Mucosa of rectum (tissue), 2 donors: ENCODE results near the gene DCLK1.

Source experiments
- H3K27ac ChIP-seq, 2 donors: one replicate each; pipeline ENCODE4 v1.7.0; 2013; ENCODE audit warnings: inconsistent platforms in 2 of 2, low read depth in 2 of 2, low read length in 2 of 2
- H3K27me3 ChIP-seq, 2 donors: one replicate each; pipeline ENCODE4 v1.7.0; 2013; ENCODE audit warnings: low read length in 2 of 2; ENCODE audit not compliant: control insufficient read depth in 2 of 2, insufficient read depth in 2 of 2
- H3K36me3 ChIP-seq, 2 donors: one replicate each; pipeline ENCODE4 v1.7.0; 2013; ENCODE audit warnings: low read length in 2 of 2; ENCODE audit not compliant: control insufficient read depth in 2 of 2, insufficient read depth in 2 of 2
- H3K4me1 ChIP-seq, 2 donors: one replicate each; pipeline ENCODE4 v1.7.0; 2013; ENCODE audit warnings: low read length in 2 of 2, mild to moderate bottlenecking in 1 of 2; ENCODE audit not compliant: control insufficient read depth in 2 of 2, insufficient read depth in 2 of 2
- H3K4me3 ChIP-seq, 2 donors: one replicate each; pipeline ENCODE4 v1.7.0; 2013; ENCODE audit warnings: low read length in 2 of 2
- H3K9ac ChIP-seq, 2 donors: one replicate each; pipeline ENCODE4 v1.7.0; 2013; ENCODE audit warnings: low read length in 2 of 2, low read depth in 1 of 2, mild to moderate bottlenecking in 1 of 2
- H3K9me3 ChIP-seq, 2 donors: one replicate each; pipeline ENCODE4 v1.7.0; 2013; ENCODE audit warnings: low read length in 2 of 2; ENCODE audit not compliant: control insufficient read depth in 2 of 2
- donor health status: healthy.
- donor health status: Normal muscosa, but diverticular disease.

The DCLK1 gene

DNA sequence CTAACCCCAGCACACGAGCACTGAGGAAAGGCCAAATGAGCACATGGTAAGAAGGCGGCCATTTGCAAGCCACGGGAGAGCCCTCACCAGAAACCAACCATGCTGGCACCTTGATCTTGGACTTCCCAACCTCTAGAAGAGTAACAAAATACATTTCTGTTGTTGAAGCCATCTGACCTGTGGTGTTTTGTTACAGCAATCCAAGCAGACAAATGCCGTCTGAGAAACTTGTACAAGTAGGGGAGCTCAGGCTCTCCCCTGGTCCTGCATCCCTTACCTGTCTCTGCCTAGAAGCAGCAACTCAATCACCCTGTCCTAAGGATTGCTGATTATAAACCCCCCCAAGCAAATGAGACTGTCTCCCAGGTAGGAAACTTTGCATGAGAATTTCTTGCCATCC, 399.7 kb downstream of the DCLK1 start:
- H3K9me3 ChIP-seq: no peaks in the 10 kb centered on the region
- H3K4me3 ChIP-seq: no peak overlapping the region
- no peaks in the 10 kb centered on the region for H3K36me3 ChIP-seq
- H3K27me3 ChIP-seq: no peaks in the 10 kb centered on the region
- H3K27ac ChIP-seq: no peak overlapping the region
- H3K9ac ChIP-seq: no peak overlapping the region
- no peaks in the 10 kb centered on the region for H3K4me1 ChIP-seq

DNA sequence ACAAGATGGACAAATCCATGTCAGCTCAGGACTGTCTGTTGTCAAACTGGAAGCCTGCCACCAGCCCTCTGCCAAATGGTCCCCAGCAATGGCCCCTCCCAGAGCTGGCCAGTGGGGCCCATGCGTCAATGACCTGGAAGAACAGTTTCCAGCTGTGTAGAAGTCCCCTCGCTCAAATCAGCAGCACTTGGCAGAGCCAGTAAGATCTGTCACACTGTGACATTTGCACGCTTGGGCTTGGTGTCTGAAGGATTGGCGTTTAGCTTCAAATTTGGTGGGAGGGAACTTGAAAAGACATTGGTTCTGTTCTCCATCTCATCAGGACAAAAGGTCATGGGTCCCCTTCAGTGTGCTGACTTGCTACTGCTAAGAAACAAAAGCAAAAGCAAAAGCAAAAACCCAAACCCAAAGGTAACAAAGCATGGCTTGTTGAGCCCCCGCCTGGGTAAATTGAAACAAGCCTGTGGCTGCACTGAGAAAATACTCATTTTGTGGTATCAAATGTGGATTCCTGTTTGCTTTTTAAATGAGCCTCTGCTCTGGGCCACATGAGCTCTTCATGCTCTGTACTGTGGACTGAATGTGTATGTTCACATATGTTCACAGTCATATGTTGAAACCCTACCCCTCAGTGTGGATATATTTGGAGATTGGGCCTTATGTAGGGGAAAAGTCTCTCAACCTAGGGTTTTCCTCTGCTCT, 401.1 kb downstream of the DCLK1 start:
- Histone ChIP-seq H3K36me3 (no peaks in the 10 kb centered on the region), H3K4me3 (no peak overlapping the region), H3K27ac (no peak overlapping the region), H3K9ac (no peak overlapping the region), H3K27me3 (no peaks in the 10 kb centered on the region), H3K9me3 (no peaks in the 10 kb centered on the region), H3K4me1 (no peaks in the 10 kb centered on the region)

DNA sequence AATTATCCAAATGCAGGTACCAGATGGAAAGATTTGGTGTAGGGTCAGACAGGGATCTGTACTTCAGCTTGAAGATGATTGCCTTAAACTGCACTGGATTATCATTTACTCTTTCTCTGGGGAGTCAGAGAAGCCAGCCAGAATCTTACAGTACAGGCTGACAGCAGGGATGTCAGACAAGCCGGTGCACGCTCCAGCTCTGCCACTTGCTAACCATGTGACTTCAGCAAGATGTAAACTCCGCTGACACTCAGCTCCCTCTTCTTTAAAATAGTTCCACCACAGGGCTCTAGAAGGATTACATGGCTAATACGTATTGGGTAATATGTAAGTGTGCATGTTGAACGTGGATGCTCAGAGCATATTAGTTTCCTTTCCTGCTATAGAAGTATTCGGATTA, 403.3 kb downstream of the DCLK1 start:
- H3K36me3 ChIP-seq: no peaks in the 10 kb centered on the region
- no peak overlapping the region for H3K4me3 ChIP-seq
- H3K4me1 ChIP-seq: no peaks in the 10 kb centered on the region
- H3K9ac ChIP-seq: no peak overlapping the region
- peaks cover 0 to 3% of the 10 kb centered on the region in 2 donors for H3K27me3 ChIP-seq
- no peaks in the 10 kb centered on the region for H3K9me3 ChIP-seq
- H3K27ac ChIP-seq: no peak overlapping the region

GRCh38 chr13:35724446-35724845, 406.7 kb downstream of the DCLK1 start:
- no peak overlapping the region for H3K27ac ChIP-seq

GRCh38 chr13:35723821-35724220, 407.4 kb downstream of the DCLK1 start:
- Histone ChIP-seq H3K9me3 (no peaks in the 10 kb centered on the region), H3K9ac (no peak overlapping the region), H3K27ac (no peak overlapping the region), H3K4me1 (peaks cover 0 to 2% of the 10 kb centered on the region in 2 donors), H3K27me3 (peaks cover 0 to 3% of the 10 kb centered on the region in 2 donors), H3K36me3 (no peaks in the 10 kb centered on the region), H3K4me3 (no peak overlapping the region)

More at GRCh38 chr13:35724446-35724845, 406.7 kb downstream of the DCLK1 start:
- Histone ChIP-seq H3K9me3 (no peaks in the 10 kb centered on the region), H3K4me3 (no peak overlapping the region), H3K9ac (no peak overlapping the region), H3K36me3 (no peaks in the 10 kb centered on the region), H3K27me3 (peaks cover 0 to 3% of the 10 kb centered on the region in 2 donors), H3K4me1 (peaks cover 0 to 2% of the 10 kb centered on the region in 2 donors)

- Histone ChIP-seq H3K27me3 (peaks cover 0 to 3% of the 10 kb centered on the region in 2 donors), H3K9me3 (no peaks in the 10 kb centered on the region), H3K27ac (no peak overlapping the region), H3K36me3 (no peaks in the 10 kb centered on the region), H3K9ac (no peak overlapping the region), H3K4me1 (peaks cover 0 to 2% of the 10 kb centered on the region in 2 donors), H3K4me3 (no peak overlapping the region)
Observed at GRCh38 chr13:35723053-35723461, 408.1 kb downstream of the DCLK1 start.

- Histone ChIP-seq H3K27ac (no peak overlapping the region), H3K4me3 (no peak overlapping the region), H3K9me3 (no peaks in the 10 kb centered on the region), H3K27me3 (peaks cover 0 to 3% of the 10 kb centered on the region in 2 donors), H3K4me1 (peaks cover 0 to 2% of the 10 kb centered on the region in 2 donors), H3K9ac (no peak overlapping the region), H3K36me3 (no peaks in the 10 kb centered on the region)
Observed at GRCh38 chr13:35722458-35723052, 408.6 kb downstream of the DCLK1 start.

- H3K27ac ChIP-seq: no peak overlapping the region
- no peaks in the 10 kb centered on the region for H3K36me3 ChIP-seq
- peak overlapping the region in 1 of 2 donors; percentile 12 for H3K4me3 ChIP-seq
- H3K9me3 ChIP-seq: no peaks in the 10 kb centered on the region
- no peak overlapping the region for H3K9ac ChIP-seq
- H3K4me1 ChIP-seq: peaks cover 0 to 2% of the 10 kb centered on the region in 2 donors
- peaks cover 0 to 3% of the 10 kb centered on the region in 2 donors for H3K27me3 ChIP-seq
Observed at GRCh38 chr13:35720690-35721554, 410.3 kb downstream of the DCLK1 start.

- Histone ChIP-seq H3K27me3 (peaks cover 0 to 3% of the 10 kb centered on the region in 2 donors), H3K4me1 (peaks cover 0 to 2% of the 10 kb centered on the region in 2 donors), H3K4me3 (no peak overlapping the region), H3K27ac (no peak overlapping the region), H3K36me3 (no peaks in the 10 kb centered on the region), H3K9me3 (no peaks in the 10 kb centered on the region), H3K9ac (no peak overlapping the region)
Observed at GRCh38 chr13:35720290-35720689, 410.9 kb downstream of the DCLK1 start.
